GM12878 (cell line): ENCODE data around the gene MPZL3. TPM values are rescaled to one million over a fixed set of nuclear protein-coding genes. Genes with fewer than 3 reads are reported as not detected.
A peak's percentile ranks its signal among the peaks of the same experiment; 100 is the strongest.

Experiments
- ATAC-seq: fragments of 200-7000 bp; cut with Tn5 transposase; 3 replicates; pipeline ENCODE4 v1.9.1; 2020; ENCODE audit warnings: mild to moderate bottlenecking, moderate library complexity
- BruUV-seq: library from RNA; stranded (reverse); fragments of 400-500 nt; replicated peaks from 2 replicates; lab custom pipeline; 2021; lab: Mats Ljungman, UMichigan
- CTCF ChIA-PET: fragments of 300-600 bp; sonication (Branson Sonifier 250); formaldehyde crosslinking; extraction: SDS; loops from one replicate; lab custom pipeline; 2021; ENCODE audit warnings: inconsistent platforms; lab: Yijun Ruan, JAX
- POLR2A ChIA-PET: fragments of 350-600 bp; formaldehyde crosslinking; extraction: SDS; loops from one replicate; lab custom pipeline; 2021; ENCODE audit warnings: inconsistent platforms; lab: Charles Lee
- RAD21 ChIA-PET: fragments of 300-600 bp; sonication (Branson Sonifier 250); formaldehyde crosslinking; loops from one replicate; lab custom pipeline; 2023; ENCODE audit warnings: antibody characterized with exemption; ENCODE audit not compliant: unreplicated experiment; lab: Charles Lee
- SMC1A ChIA-PET: fragments of 300-600 bp; sonication (Branson Sonifier 250); formaldehyde crosslinking; loops from one replicate; lab custom pipeline; 2023; ENCODE audit not compliant: unreplicated experiment, uncharacterized antibody; lab: Charles Lee
- DNase-seq: peaks from one replicate; pipeline ENCODE4 v3.0.0-alpha.2; 2011; ENCODE audit warnings: low read depth, low spot score
- FAIRE-seq: peaks from 3 replicates; lab custom pipeline; 2011; peaks lifted over from hg19 to GRCh38; lab: Jason Lieb, UNC
- H2AFZ ChIP-seq: 2 replicates; pipeline ENCODE4 v1.6.0; 2011; ENCODE audit warnings: low read depth, low read length, control low read depth; ENCODE audit not compliant: control insufficient read depth
- H3K27ac ChIP-seq: 2 replicates; pipeline ENCODE4 v1.5.1; 2011; ENCODE audit warnings: control low read depth; ENCODE audit not compliant: control insufficient read depth, insufficient read depth
- H3K27me3 ChIP-seq, 2 experiments: replicated peaks in 1 of 2; 2 replicates each; pipeline versions ENCODE4 v1.6.0 to v1.6.1; 2011; ENCODE audit warnings: low read length in 1 of 2; ENCODE audit not compliant: control insufficient read depth in 2 of 2, insufficient read depth in 2 of 2
- H3K36me3 ChIP-seq, 2 experiments: 2 replicates each; pipeline ENCODE4 v1.5.1; 2011; ENCODE audit warnings: low read length in 1 of 2; ENCODE audit not compliant: control insufficient read depth in 2 of 2, insufficient read depth in 2 of 2
- H3K4me1 ChIP-seq: 2 replicates; pipeline ENCODE4 v1.6.1; 2011; ENCODE audit warnings: mild to moderate bottlenecking, low read length, moderate library complexity, mixed read lengths; ENCODE audit not compliant: control insufficient read depth, insufficient read depth
- H3K4me2 ChIP-seq: 2 replicates; pipeline ENCODE4 v1.6.0; 2011; ENCODE audit warnings: control low read depth; ENCODE audit not compliant: control insufficient read depth, insufficient read depth
- H3K4me3 ChIP-seq: fragments of 200-600 bp; sonication (generic); 2 replicates; pipeline ENCODE4 v1.5.1; 2016
- H3K79me2 ChIP-seq: 2 replicates; pipeline ENCODE4 v1.6.0; 2011; ENCODE audit warnings: low read length; ENCODE audit not compliant: control insufficient read depth, insufficient read depth
- H3K9ac ChIP-seq: 2 replicates; pipeline ENCODE4 v1.8.0; 2011; ENCODE audit warnings: low read length, control low read depth, mixed read lengths; ENCODE audit not compliant: control insufficient read depth, insufficient read depth
- H3K9me3 ChIP-seq: replicated peaks from 3 replicates; pipeline ENCODE4 v1.5.1; 2011; ENCODE audit warnings: mild to moderate bottlenecking, low read length; ENCODE audit not compliant: control insufficient read depth, insufficient read depth
- H4K20me1 ChIP-seq: 2 replicates; pipeline ENCODE4 v1.6.0; 2011; ENCODE audit not compliant: control insufficient read depth, insufficient read depth
- GABPA ChIP-seq: IDR thresholded peaks from 2 replicates; pipeline ENCODE4 v1.6.1; 2014; ENCODE audit warnings: antibody characterized with exemption, low read depth, mild to moderate bottlenecking, inconsistent platforms
- HDAC2 ChIP-seq: fragments of 200-600 bp; sonication (generic); IDR thresholded peaks from 2 replicates; pipeline ENCODE4 v1.6.1; 2017
- POLR2A ChIP-seq: IDR thresholded peaks from 2 replicates; pipeline ENCODE4 v1.6.1; 2011; ENCODE audit warnings: low read depth, mild to moderate bottlenecking, low read length
- RAD21 ChIP-seq: IDR thresholded peaks from 2 replicates; pipeline ENCODE4 v1.6.1; 2011; ENCODE audit warnings: mild to moderate bottlenecking, low read depth, low read length, moderate library complexity; ENCODE audit not compliant: insufficient read depth
- TCF3 ChIP-seq: IDR thresholded peaks from 2 replicates; pipeline ENCODE4 v1.6.1; 2012; ENCODE audit warnings: low read depth, mild to moderate bottlenecking, low read length, borderline replicate concordance; ENCODE audit not compliant: insufficient read depth
- WGBS: methylation state at CpG from one replicate; pipeline ENCODE4 v1.1.6; 2016; ENCODE audit warnings: low lambda C conversion rate; ENCODE audit not compliant: insufficient replicate concordance, insufficient coverage; ENCODE audit errors: missing lambda C conversion rate; 5-methylcytosine and 5-hydroxymethylcytosine counted together
- in situ Hi-C: fragments of 300-500 bp; cut with MboI; formaldehyde crosslinking; loops from 9 replicates; pipeline ENCODE4 v1.14.3; 2018; ENCODE audit warnings: mixed read lengths
- intact Hi-C: fragments of 100-400 bp; cut with micrococcal nuclease; formaldehyde crosslinking; loops from one replicate; pipeline ENCODE4 v1.14.2; 2022; ENCODE audit not compliant: unreplicated experiment
- polyA plus RNA-seq, 11 experiments: library from polyadenylated mRNA; depleted of rRNA in 4 of 11; unstranded in 6 of 11; stranded (reverse) in 5 of 11; fragments of >200 nt; fragmentation: Nextera tagmentation in 4 of 11; fragmentation: Illumina TruSeq in 1 of 11; extraction: Ambion mirVana in 4 of 11; extraction: Trizol in 1 of 11; gene quantifications; 1 replicate in 1 of 11; 2 replicates in 10 of 11; pipeline versions ENCODE4 v1.2.1 to v1.2.3, GENCODE V29; 2011 to 2016; ENCODE audit warnings: inconsistent platforms in 2 of 11, missing spikeins in 2 of 11, low read depth in 1 of 11
- total RNA-seq, 4 experiments: library from RNA; depleted of rRNA in 3 of 4; stranded (reverse); fragments of >200 nt in 3 of 4; fragmentation: Illumina TruSeq in 1 of 4; extraction: Trizol in 1 of 4; gene quantifications; 2 replicates each; pipeline versions ENCODE4 v1.2.1 to v1.2.3, GENCODE V29; 2013 to 2021
- TF ChIP-seq, protein P1 (sequence below): fragments of 450-650 bp; IDR thresholded peaks from 2 replicates; pipeline ENCODE4 v1.6.1; 2016; ENCODE audit warnings: mild to moderate bottlenecking, moderate library complexity, borderline replicate concordance

Gene MPZL3
- total and polyA plus RNA-seq, 10 of the 15 experiments (the other 5 are each of a cell fraction or from before 2014, with no cell fraction given): 2.1 to 7.5 (median 6.2) TPM

DNA sequence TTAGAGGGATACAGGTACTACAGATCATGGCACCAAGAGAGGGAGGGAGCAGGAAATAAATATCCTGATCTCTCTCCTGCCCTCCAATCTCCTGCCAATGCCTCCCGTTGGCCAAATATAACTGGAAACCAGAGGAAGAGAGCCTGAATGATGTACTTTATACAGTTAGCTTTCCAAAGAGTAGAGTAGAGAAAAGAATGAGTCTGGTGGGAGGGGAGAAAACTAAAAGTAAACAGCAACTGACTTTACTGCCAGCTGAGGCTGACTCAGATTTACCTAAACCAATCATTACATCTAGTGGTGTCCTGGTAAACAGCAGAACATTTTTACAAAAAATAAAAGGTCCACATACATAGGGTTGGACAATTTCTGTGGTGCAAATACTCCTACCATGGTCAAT lies 5.1 kb downstream of the MPZL3 start:
- H3K36me3 ChIP-seq: no peaks in the 10 kb centered on the region
- H4K20me1 ChIP-seq: no peaks in the 10 kb centered on the region
- RAD21 ChIA-PET: interaction anchor here (1.5 to 3.5 kb wide), 2 partner anchors 33 to 48 kb away, joined by 9 to 16 read pairs; no protein-coding TSS in a partner anchor
- H3K4me1 ChIP-seq: peaks cover 7% of the 10 kb centered on the region; the same call in 1 of the 2 replicates
- CTCF ChIA-PET: interaction anchor here (0.6 to 2.9 kb wide), 3 partner anchors 17 to 48 kb away, joined by 4 to 19 read pairs (median 5); no protein-coding TSS in a partner anchor
- no peak overlapping the region for H3K9ac ChIP-seq
- no TSS peak for BruUV-seq
- SMC1A ChIA-PET: interaction anchor here (0.8 to 6.9 kb wide), 7 partner anchors 16 to 76 kb away, joined by 3 to 42 read pairs (median 4); partner anchors contain the start of gene JAML
- in situ Hi-C loops: no loop called here
- POLR2A ChIA-PET: interaction anchor here (0.6 to 1.2 kb wide), 4 partner anchors 22 to 99 kb away, joined by 3 to 5 read pairs (median 4); partner anchors contain the start of gene JAML
- intact Hi-C loops: no loop called here
- DNase-seq (no peak), ATAC-seq (peak; percentile 2; the same call in 1 of the 3 replicates), FAIRE-seq (no peak)
- H3K4me3 ChIP-seq: no peak overlapping the region
- no peak overlapping the region for H3K27ac ChIP-seq
- H3K27me3 ChIP-seq: no peaks in the 10 kb centered on the region
- 92% methylated on average over 1 of the region's 1 CpG for WGBS
- no peaks in the 10 kb centered on the region; the same call in 2 of the 3 replicates for H3K9me3 ChIP-seq
- H2AFZ ChIP-seq: no peak overlapping the region
- H3K79me2 ChIP-seq: no peaks in the 10 kb centered on the region; the same call in 1 of the 2 replicates
- no peak overlapping the region for H3K4me2 ChIP-seq
- TF ChIP-seq GABPA (no peak), POLR2A (no peak), RAD21 (0 out of 2 replicates have a peak, but pooled peaks have one; percentile 11)

DNA sequence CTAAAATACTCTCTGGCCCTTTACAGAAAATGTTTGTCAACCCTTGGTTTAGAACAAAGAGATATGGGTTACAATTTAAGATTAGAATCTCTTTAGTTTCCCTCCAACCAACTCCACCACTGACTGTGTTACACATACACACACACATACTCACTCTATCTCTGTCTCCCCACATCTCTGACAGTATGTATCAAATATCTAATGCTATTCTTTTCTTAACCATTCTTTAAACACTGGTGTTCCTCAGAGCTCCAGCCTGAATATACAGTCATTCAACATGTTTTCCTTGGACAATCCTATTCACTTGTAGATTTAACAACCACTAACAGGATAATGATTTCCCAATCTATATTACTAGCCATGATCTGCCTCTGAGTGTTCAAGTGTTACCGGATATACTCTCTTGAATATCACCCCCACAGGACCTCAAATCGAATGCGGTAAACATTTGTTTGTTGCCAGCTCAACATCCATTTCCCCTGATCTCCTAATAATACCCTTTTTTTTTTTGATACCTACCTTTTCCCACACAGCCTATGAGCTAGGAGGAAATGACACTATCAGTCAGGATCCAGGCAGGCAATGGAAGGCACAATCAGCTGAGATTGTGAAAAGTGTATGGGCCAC lies 6.1 kb downstream of the MPZL3 start:
- SMC1A ChIA-PET: interaction anchor here (0.7 to 6.9 kb wide), 14 partner anchors 9 to 193 kb away, joined by 3 to 42 read pairs (median 4); partner anchors contain the start of gene JAML
- ATAC-seq: 0 out of 3 replicates have a peak, but pooled peaks have one; percentile 3
- CTCF ChIA-PET: interaction anchor here (0.6 to 2.9 kb wide), 7 partner anchors 11 to 102 kb away, joined by 3 to 19 read pairs (median 4); partner anchors contain the start of gene JAML

More for the DNA sequence above, 6.1 kb downstream of the MPZL3 start:
- BruUV-seq: no TSS peak
- 98% methylated on average over 3 of the region's 3 CpGs for WGBS
- Histone ChIP-seq H3K36me3 (no peaks in the 10 kb centered on the region), H3K4me1 (peaks cover 16% of the 10 kb centered on the region), H3K79me2 (no peaks in the 10 kb centered on the region), H2AFZ (no peak overlapping the region), H3K4me2 (no peak overlapping the region), H3K27ac (no peak overlapping the region), H3K9ac (no peak overlapping the region), H3K4me3 (no peak overlapping the region), H4K20me1 (no peaks in the 10 kb centered on the region), H3K9me3 (no peaks in the 10 kb centered on the region; the same call in 2 of the 3 replicates), H3K27me3 (no peaks in the 10 kb centered on the region)
- DNase-seq (no peak), FAIRE-seq (no peak)
- intact Hi-C loops: loop anchor here (2.0 kb wide), 2 partner anchors 17 to 47 kb away; no protein-coding TSS in a partner anchor
- TF ChIP-seq, protein P1, sequence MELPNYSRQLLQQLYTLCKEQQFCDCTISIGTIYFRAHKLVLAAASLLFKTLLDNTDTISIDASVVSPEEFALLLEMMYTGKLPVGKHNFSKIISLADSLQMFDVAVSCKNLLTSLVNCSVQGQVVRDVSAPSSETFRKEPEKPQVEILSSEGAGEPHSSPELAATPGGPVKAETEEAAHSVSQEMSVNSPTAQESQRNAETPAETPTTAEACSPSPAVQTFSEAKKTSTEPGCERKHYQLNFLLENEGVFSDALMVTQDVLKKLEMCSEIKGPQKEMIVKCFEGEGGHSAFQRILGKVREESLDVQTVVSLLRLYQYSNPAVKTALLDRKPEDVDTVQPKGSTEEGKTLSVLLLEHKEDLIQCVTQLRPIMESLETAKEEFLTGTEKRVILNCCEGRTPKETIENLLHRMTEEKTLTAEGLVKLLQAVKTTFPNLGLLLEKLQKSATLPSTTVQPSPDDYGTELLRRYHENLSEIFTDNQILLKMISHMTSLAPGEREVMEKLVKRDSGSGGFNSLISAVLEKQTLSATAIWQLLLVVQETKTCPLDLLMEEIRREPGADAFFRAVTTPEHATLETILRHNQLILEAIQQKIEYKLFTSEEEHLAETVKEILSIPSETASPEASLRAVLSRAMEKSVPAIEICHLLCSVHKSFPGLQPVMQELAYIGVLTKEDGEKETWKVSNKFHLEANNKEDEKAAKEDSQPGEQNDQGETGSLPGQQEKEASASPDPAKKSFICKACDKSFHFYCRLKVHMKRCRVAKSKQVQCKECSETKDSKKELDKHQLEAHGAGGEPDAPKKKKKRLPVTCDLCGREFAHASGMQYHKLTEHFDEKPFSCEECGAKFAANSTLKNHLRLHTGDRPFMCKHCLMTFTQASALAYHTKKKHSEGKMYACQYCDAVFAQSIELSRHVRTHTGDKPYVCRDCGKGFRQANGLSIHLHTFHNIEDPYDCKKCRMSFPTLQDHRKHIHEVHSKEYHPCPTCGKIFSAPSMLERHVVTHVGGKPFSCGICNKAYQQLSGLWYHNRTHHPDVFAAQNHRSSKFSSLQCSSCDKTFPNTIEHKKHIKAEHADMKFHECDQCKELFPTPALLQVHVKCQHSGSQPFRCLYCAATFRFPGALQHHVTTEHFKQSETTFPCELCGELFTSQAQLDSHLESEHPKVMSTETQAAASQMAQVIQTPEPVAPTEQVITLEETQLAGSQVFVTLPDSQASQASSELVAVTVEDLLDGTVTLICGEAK: peak; percentile 1; the same call in 1 of the 2 replicates
- no peak for TF ChIP-seq HDAC2
- no peak for TF ChIP-seq TCF3
- RAD21 ChIA-PET: interaction anchor here (1.1 to 3.5 kb wide), 3 partner anchors 30 to 47 kb away, joined by 4 to 16 read pairs (median 9); no protein-coding TSS in a partner anchor
- in situ Hi-C loops: no loop called here
- POLR2A ChIA-PET: interaction anchor here (0.6 to 2.2 kb wide), 7 partner anchors 20 to 299 kb away, joined by 3 to 6 read pairs (median 4); no protein-coding TSS in a partner anchor
